ENCODE results near the gene BRI3BP. TPM values are rescaled to one million over a fixed set of nuclear protein-coding genes. Genes with fewer than 3 reads are reported as not detected.

BRI3BP gene
- total and polyA plus RNA-seq, 4 donors = 9.6 to 20.5 (median 12.8) TPM

DNA sequence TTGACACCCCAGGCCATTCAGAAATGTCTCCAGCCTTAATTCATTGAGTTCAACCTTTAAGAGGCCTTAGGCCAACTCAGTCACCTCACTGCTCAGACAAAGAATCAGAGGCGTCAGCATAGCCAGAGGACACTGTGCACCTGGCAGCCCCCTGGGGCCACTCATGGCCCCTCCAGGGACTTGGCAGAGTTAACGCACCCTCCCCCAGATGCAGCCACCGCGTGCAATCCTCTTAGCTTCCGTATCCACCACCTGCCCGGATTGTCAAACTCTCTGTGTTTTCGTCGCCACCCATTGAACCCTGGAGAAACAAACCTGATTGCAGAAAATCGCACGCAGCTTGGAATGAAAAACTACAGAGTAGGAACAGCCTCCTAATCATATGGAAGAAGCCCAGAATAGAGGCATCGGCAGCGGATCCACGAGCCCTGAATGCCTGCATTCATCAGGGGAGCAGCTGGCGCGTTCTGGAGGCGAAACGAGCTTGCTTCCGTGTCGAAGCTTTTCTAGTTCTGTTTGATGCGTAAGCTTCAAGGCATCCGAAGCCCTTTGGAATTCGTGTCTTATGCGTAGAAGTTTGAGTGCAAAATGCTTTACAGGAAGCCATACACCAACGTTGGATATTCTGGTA is 22.4 kb downstream of the BRI3BP start:
- Histone ChIP-seq H3K27ac (ENCODE audit: low read depth, low read length) (peak overlapping the region; percentile 7), H3K27me3 (ENCODE audit: control insufficient read depth, insufficient read depth, low read length) (no peaks in the 10 kb centered on the region), H3K4me1 (ENCODE audit: control insufficient read depth, insufficient read depth, low read length) (peaks cover 6% of the 10 kb centered on the region), H3K4me3 (ENCODE audit: low read depth, low read length) (no peak overlapping the region), H3K36me3 (ENCODE audit: control insufficient read depth, insufficient read depth, low read length) (peaks cover 31% of the 10 kb centered on the region), H3K9me3 (ENCODE audit: control insufficient read depth, insufficient read depth, low read length) (no peaks in the 10 kb centered on the region)
- DNase-seq (ENCODE audit: low read depth in 4 of 6, low spot score in 6 of 6) = peak in 2 of 6 donors; percentile 72 to 85
- 40% methylated on average over 19 of the region's 24 CpGs for whole genome bisulfite sequencing (ENCODE audit: insufficient coverage)

GRCh38 chr12:125017801-125018200 is 24.4 kb downstream of the BRI3BP start:
- Histone ChIP-seq H3K4me3 (ENCODE audit: low read depth, low read length) (no peak overlapping the region), H3K36me3 (ENCODE audit: control insufficient read depth, insufficient read depth, low read length) (peaks cover 28% of the 10 kb centered on the region), H3K27ac (ENCODE audit: low read depth, low read length) (no peak overlapping the region), H3K9me3 (ENCODE audit: control insufficient read depth, insufficient read depth, low read length) (no peaks in the 10 kb centered on the region), H3K4me1 (ENCODE audit: control insufficient read depth, insufficient read depth, low read length) (peaks cover 6% of the 10 kb centered on the region), H3K27me3 (ENCODE audit: control insufficient read depth, insufficient read depth, low read length) (no peaks in the 10 kb centered on the region)
- 92% methylated on average over 7 of the region's 9 CpGs for WGBS (ENCODE audit: insufficient coverage)
- DNase-seq (ENCODE audit: low read depth in 4 of 6, low spot score in 6 of 6) = no peak

DNA sequence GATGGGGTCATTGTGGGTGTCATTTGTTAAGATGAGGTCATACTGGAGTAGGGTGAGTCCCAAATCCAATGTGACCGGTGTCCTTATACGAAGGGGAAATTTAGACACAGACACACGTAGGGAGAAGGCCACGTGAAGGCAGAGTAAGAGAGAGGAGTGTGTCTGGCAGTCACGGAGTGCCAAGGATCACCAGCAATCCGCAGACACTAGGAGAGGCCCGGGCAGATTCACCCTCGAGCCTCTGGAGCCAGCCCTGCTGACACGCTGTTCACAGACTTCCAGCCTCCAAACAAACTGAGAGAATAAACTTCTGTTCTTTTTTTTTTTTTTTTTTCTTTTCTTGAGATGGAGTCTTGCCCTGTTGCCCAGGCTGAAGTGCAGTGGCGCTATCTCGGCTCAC is 24.9 kb downstream of the BRI3BP start:
- Histone ChIP-seq H3K27me3 (ENCODE audit: control insufficient read depth, insufficient read depth, low read length) (no peaks in the 10 kb centered on the region), H3K4me3 (ENCODE audit: low read depth, low read length) (no peak overlapping the region), H3K27ac (ENCODE audit: low read depth, low read length) (no peak overlapping the region), H3K4me1 (ENCODE audit: control insufficient read depth, insufficient read depth, low read length) (peaks cover 6% of the 10 kb centered on the region), H3K36me3 (ENCODE audit: control insufficient read depth, insufficient read depth, low read length) (peaks cover 28% of the 10 kb centered on the region), H3K9me3 (ENCODE audit: control insufficient read depth, insufficient read depth, low read length) (no peaks in the 10 kb centered on the region)
- WGBS (ENCODE audit: insufficient coverage) = 90% methylated on average over 6 of the region's 11 CpGs
- DNase-seq (ENCODE audit: low read depth in 4 of 6, low spot score in 6 of 6) = no peak

DNA sequence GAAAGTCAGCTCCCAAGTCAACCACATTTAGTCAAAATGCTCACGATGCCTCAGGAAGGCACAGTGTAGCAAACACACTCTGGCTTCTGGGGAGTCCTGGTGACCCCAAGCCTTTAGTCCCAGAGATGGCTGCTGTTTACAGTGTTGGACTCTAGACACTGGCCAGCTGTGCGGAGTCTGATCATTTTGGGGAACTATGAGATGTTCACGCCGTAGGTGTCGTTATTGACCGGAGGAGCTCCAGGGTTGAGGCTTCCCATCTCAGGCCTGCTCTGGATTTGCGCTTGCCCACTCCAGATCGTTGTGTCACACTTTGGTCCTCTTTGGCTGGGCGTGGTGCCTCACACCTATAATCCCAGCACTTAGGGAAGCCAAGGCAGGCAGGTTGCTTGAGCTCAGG is 27.7 kb downstream of the BRI3BP start:
- Histone ChIP-seq H3K27ac (ENCODE audit: low read depth, low read length) (no peak overlapping the region), H3K9me3 (ENCODE audit: control insufficient read depth, insufficient read depth, low read length) (no peaks in the 10 kb centered on the region), H3K36me3 (ENCODE audit: control insufficient read depth, insufficient read depth, low read length) (peaks cover 18% of the 10 kb centered on the region), H3K4me1 (ENCODE audit: control insufficient read depth, insufficient read depth, low read length) (peaks cover 5% of the 10 kb centered on the region), H3K4me3 (ENCODE audit: low read depth, low read length) (no peak overlapping the region), H3K27me3 (ENCODE audit: control insufficient read depth, insufficient read depth, low read length) (no peaks in the 10 kb centered on the region)
- DNase-seq (ENCODE audit: low read depth in 4 of 6, low spot score in 6 of 6) = no peak
- 97% methylated on average over 7 of the region's 9 CpGs for WGBS (ENCODE audit: insufficient coverage)

DNA sequence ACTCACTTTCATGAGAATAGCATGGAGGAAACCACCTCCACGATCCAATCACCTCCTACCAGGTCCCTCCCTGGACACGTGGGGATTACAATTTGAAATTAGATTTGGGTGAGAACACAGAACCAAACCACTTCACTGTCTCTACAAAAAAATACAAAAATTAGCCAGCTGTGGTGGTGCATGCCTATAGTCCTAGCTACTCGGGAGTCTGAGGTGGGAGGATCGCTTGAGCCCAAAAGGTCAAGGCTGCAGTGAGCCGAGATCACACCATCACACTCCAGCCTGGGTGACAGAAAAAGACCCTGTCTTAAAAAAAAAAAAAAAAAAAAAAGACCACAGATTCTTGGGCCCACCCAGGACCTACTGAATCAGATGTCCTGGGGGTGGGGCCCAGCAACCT is 28.3 kb downstream of the BRI3BP start:
- Histone ChIP-seq H3K27ac (ENCODE audit: low read depth, low read length) (no peak overlapping the region), H3K4me1 (ENCODE audit: control insufficient read depth, insufficient read depth, low read length) (peaks cover 5% of the 10 kb centered on the region), H3K9me3 (ENCODE audit: control insufficient read depth, insufficient read depth, low read length) (no peaks in the 10 kb centered on the region), H3K4me3 (ENCODE audit: low read depth, low read length) (no peak overlapping the region), H3K36me3 (ENCODE audit: control insufficient read depth, insufficient read depth, low read length) (peaks cover 18% of the 10 kb centered on the region), H3K27me3 (ENCODE audit: control insufficient read depth, insufficient read depth, low read length) (no peaks in the 10 kb centered on the region)
- DNase-seq (ENCODE audit: low read depth in 4 of 6, low spot score in 6 of 6) = no peak
- WGBS (ENCODE audit: insufficient coverage) = no CpG with 5 or more reads among the region's 5 CpGs

DNA sequence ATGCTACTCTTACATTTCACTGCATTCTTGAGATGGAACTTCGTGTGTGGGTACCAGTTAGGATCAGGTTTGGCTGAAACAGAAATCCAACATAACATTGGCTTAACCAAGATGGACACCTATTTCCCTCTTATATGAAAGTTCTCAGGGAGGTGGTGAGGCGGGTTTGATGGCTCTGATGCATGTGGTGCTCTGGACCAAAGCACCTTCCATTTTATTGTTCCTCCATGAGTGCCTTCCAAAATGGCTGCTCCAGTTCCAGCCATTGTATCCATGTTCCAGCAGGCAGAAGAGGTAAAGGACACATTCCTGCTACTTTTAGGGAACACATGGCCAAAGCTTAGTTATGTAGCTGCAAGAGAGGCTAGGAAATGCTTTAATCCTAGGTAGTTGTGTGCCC is 29.6 kb downstream of the BRI3BP start:
- Histone ChIP-seq H3K27me3 (ENCODE audit: control insufficient read depth, insufficient read depth, low read length) (no peaks in the 10 kb centered on the region), H3K27ac (ENCODE audit: low read depth, low read length) (no peak overlapping the region), H3K4me3 (ENCODE audit: low read depth, low read length) (no peak overlapping the region), H3K36me3 (ENCODE audit: control insufficient read depth, insufficient read depth, low read length) (peaks cover 13% of the 10 kb centered on the region), H3K9me3 (ENCODE audit: control insufficient read depth, insufficient read depth, low read length) (no peaks in the 10 kb centered on the region), H3K4me1 (ENCODE audit: control insufficient read depth, insufficient read depth, low read length) (peaks cover 5% of the 10 kb centered on the region)
- WGBS (ENCODE audit: insufficient coverage) = no CpG with 5 or more reads among the region's 2 CpGs
- DNase-seq (ENCODE audit: low read depth in 4 of 6, low spot score in 6 of 6) = no peak

DNA sequence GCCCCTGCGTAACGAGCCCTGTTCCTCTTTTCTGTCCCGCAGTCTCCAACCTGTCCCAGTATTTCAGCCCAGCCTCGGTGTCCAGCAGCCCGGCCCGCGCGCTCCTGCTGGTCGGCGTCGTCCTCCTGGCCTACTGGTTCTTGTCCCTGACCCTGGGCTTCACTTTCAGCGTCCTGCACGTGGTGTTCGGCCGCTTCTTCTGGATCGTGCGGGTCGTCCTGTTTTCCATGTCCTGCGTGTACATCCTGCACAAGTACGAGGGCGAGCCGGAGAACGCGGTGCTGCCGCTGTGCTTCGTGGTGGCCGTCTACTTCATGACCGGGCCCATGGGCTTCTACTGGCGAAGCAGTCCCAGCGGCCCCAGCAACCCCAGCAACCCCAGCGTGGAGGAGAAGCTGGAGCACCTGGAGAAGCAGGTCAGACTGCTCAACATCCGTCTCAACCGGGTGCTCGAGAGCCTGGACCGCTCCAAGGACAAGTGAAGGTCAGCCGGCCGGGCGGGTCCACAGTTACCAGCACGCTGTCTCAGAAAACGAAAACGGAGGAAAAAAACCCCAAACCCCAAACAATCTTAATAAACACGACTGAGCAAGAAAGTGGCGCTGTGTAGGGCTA is 31.6 kb downstream of the BRI3BP start:
- WGBS (ENCODE audit: insufficient coverage) = 94% methylated on average over 40 of the region's 43 CpGs
- DNase-seq (ENCODE audit: low read depth in 4 of 6, low spot score in 6 of 6) = no peak
- Histone ChIP-seq H3K27ac (ENCODE audit: low read depth, low read length) (peak overlapping the region; percentile 3), H3K9me3 (ENCODE audit: control insufficient read depth, insufficient read depth, low read length) (no peaks in the 10 kb centered on the region), H3K27me3 (ENCODE audit: control insufficient read depth, insufficient read depth, low read length) (no peaks in the 10 kb centered on the region), H3K36me3 (ENCODE audit: control insufficient read depth, insufficient read depth, low read length) (peaks cover 10% of the 10 kb centered on the region), H3K4me1 (ENCODE audit: control insufficient read depth, insufficient read depth, low read length) (peaks cover 5% of the 10 kb centered on the region), H3K4me3 (ENCODE audit: low read depth, low read length) (no peak overlapping the region)

GRCh38 chr12:125025606-125026235 is 32.3 kb downstream of the BRI3BP start:
- DNase-seq (ENCODE audit: low read depth in 4 of 6, low spot score in 6 of 6) = peak in 1 of 6 donors; percentile 55
- H3K36me3 ChIP-seq (ENCODE audit: control insufficient read depth, insufficient read depth, low read length) = peaks cover 10% of the 10 kb centered on the region
- peak overlapping the region; percentile 3 for H3K27ac ChIP-seq (ENCODE audit: low read depth, low read length)
- 74% methylated on average over 3 of the region's 9 CpGs for WGBS (ENCODE audit: insufficient coverage)
- no peaks in the 10 kb centered on the region for H3K27me3 ChIP-seq (ENCODE audit: control insufficient read depth, insufficient read depth, low read length)
- H3K9me3 ChIP-seq (ENCODE audit: control insufficient read depth, insufficient read depth, low read length) = no peaks in the 10 kb centered on the region
- no peak overlapping the region for H3K4me3 ChIP-seq (ENCODE audit: low read depth, low read length)
- peaks cover 5% of the 10 kb centered on the region for H3K4me1 ChIP-seq (ENCODE audit: control insufficient read depth, insufficient read depth, low read length)

DNA sequence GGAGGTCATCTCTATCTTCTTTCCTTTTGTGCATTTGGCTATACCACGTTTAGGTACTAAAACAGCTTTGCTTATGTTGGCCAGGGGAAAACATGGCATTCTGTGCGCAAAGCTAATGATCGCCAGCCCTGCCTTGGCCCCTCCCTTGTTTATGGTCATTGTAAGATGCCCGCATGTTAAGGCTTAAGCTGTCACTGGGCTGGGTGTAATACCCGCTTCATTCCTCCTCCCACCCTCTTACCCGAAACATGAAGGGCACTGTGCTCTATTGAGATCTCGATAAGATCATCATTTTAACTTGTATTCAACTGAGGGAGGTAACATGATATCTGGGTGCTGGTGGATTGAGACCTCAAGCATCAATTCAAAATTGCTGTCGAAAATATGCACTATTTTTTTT is 34.7 kb downstream of the BRI3BP start:
- 95% methylated on average over 5 of the region's 8 CpGs for WGBS (ENCODE audit: insufficient coverage)

More for the DNA sequence above, 34.7 kb downstream of the BRI3BP start:
- H3K36me3 ChIP-seq (ENCODE audit: control insufficient read depth, insufficient read depth, low read length) = peaks cover 10% of the 10 kb centered on the region
- peaks cover 5% of the 10 kb centered on the region for H3K4me1 ChIP-seq (ENCODE audit: control insufficient read depth, insufficient read depth, low read length)
- H3K4me3 ChIP-seq (ENCODE audit: low read depth, low read length) = no peak overlapping the region
- H3K27ac ChIP-seq (ENCODE audit: low read depth, low read length) = no peak overlapping the region
- H3K9me3 ChIP-seq (ENCODE audit: control insufficient read depth, insufficient read depth, low read length) = no peaks in the 10 kb centered on the region
- no peaks in the 10 kb centered on the region for H3K27me3 ChIP-seq (ENCODE audit: control insufficient read depth, insufficient read depth, low read length)
- no peak for DNase-seq (ENCODE audit: low read depth in 4 of 6, low spot score in 6 of 6)

Data from spinal cord (tissue), 10 donors.